Duodenal mucosa (tissue), 2 donors: ENCODE measurements around the gene HYDIN.

Experiments used
- H3K27ac ChIP-seq: one replicate; pipeline ENCODE4 v1.7.0; 2013; ENCODE audit warnings: low read depth, low read length
- H3K27me3 ChIP-seq, 2 donors: one replicate each; pipeline ENCODE4 v1.7.0; 2013; ENCODE audit warnings: low read length in 2 of 2, control low read depth in 1 of 2; ENCODE audit not compliant: insufficient read depth in 2 of 2, control insufficient read depth in 1 of 2
- H3K36me3 ChIP-seq, 2 donors: one replicate each; pipeline ENCODE4 v1.7.0; 2013; ENCODE audit warnings: low read length in 2 of 2, control low read depth in 1 of 2; ENCODE audit not compliant: insufficient read depth in 2 of 2, control insufficient read depth in 1 of 2
- H3K4me1 ChIP-seq, 2 donors: one replicate each; pipeline ENCODE4 v1.7.0; 2013; ENCODE audit warnings: low read length in 2 of 2, control low read depth in 1 of 2; ENCODE audit not compliant: insufficient read depth in 2 of 2, control insufficient read depth in 1 of 2
- H3K4me3 ChIP-seq, 2 donors: one replicate each; pipeline ENCODE4 v1.7.0; 2013; ENCODE audit warnings: low read length in 2 of 2, low read depth in 1 of 2
- H3K9ac ChIP-seq, 2 donors: one replicate each; pipeline ENCODE4 v1.7.0; 2013; ENCODE audit warnings: low read length in 2 of 2, low read depth in 1 of 2
- H3K9me3 ChIP-seq, 2 donors: one replicate each; pipeline ENCODE4 v1.7.0; 2013; ENCODE audit warnings: low read length in 2 of 2, control low read depth in 1 of 2; ENCODE audit not compliant: control insufficient read depth in 1 of 2

Gene HYDIN

GRCh38 chr16:70760221-70760620 lies 470.3 kb downstream of the HYDIN start:
- H3K27ac ChIP-seq = peak overlapping the region; percentile 62

GRCh38 chr16:70759666-70760065 lies 470.9 kb downstream of the HYDIN start:
- no peak overlapping the region for H3K9ac ChIP-seq
- H3K9me3 ChIP-seq = no peaks in the 10 kb centered on the region
- H3K27me3 ChIP-seq = no peaks in the 10 kb centered on the region
- H3K36me3 ChIP-seq = peaks cover 10 to 39% of the 10 kb centered on the region in 2 donors
- H3K27ac ChIP-seq = no peak overlapping the region
- H3K4me1 ChIP-seq = peaks cover 14 to 19% of the 10 kb centered on the region in 2 donors
- no peak overlapping the region for H3K4me3 ChIP-seq

More at GRCh38 chr16:70760221-70760620, 470.3 kb downstream of the HYDIN start:
- Histone ChIP-seq H3K4me1 (peaks cover 14 to 19% of the 10 kb centered on the region in 2 donors), H3K36me3 (peaks cover 10 to 39% of the 10 kb centered on the region in 2 donors), H3K9ac (no peak overlapping the region), H3K9me3 (no peaks in the 10 kb centered on the region), H3K27me3 (no peaks in the 10 kb centered on the region), H3K4me3 (no peak overlapping the region)

GRCh38 chr16:70758786-70759185 lies 471.7 kb downstream of the HYDIN start:
- H3K36me3 ChIP-seq = peaks cover 10 to 42% of the 10 kb centered on the region in 2 donors
- no peak overlapping the region for H3K27ac ChIP-seq
- no peak overlapping the region for H3K4me3 ChIP-seq
- H3K9ac ChIP-seq = no peak overlapping the region
- H3K4me1 ChIP-seq = peaks cover 19% of the 10 kb centered on the region in 2 donors
- no peaks in the 10 kb centered on the region for H3K9me3 ChIP-seq
- H3K27me3 ChIP-seq = no peaks in the 10 kb centered on the region
